Measurements from ENCODE around the gene ANO10.

ANO10 gene

DNA sequence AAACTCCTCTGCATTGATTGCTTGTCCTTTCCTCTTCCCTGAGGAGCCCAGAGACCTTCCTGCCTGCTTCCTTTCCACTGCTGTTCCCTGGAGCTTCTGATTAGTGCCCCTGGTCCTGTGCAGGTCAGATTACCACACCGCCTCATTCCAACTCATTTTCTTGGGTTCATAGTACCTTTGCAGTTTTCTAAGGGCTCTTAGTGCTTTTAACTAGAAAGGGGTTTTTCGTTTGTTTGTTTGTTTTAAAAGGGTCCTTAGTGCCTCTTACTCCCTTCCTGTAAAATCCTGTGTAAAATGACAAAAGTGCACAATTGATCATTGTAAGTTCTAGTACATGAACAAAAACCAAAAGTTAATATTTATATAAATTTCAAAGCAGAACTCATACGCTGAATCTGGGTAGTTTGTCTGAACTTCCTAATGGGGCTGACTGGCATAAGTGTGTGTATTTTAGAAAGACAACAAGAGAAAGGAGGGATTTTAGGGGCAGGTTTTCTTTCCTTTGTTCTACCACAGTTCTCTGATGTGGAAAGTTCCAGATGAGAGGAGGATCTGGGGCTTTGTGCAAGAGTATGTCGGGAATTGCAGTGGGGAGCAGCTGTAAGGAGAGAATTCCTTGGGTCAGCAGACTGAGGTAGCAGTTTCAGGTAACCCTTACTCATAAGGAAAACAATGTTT, 304.9 kb downstream of the ANO10 start:
- Histone ChIP-seq H3K9me3 (ENCODE audit: control insufficient read depth, insufficient read depth, low read length) (no peaks in the 10 kb centered on the region), H3K9ac (ENCODE audit: low read depth, low read length) (no peak overlapping the region), H3K36me3 (ENCODE audit: insufficient read depth, low read length) (no peaks in the 10 kb centered on the region), H3K4me1 (ENCODE audit: insufficient read depth, low read length) (peaks cover 14% of the 10 kb centered on the region)

Data from ES-I3 (cell line).